ENCODE data around the gene CALML3.

GRCh38 chr10:5511231-5511884 is 13.4 kb upstream of the CALML3 start:
- TF ChIP-seq EZH2phosphoT487 (IDR thresholded peaks at IDR 0.05; ENCODE audit: borderline replicate concordance, low read depth, low read length) (no peak), CTCF (conservative IDR thresholded peaks at IDR 0.05; ENCODE audit: low read length) (no peak)
